ENCODE measurements around the gene CYTH1. TPM values are rescaled to one million over a fixed set of nuclear protein-coding genes. Genes with fewer than 3 reads are reported as not detected.

The CYTH1 gene
- total RNA-seq, 1 donor, result 21.4 TPM

- Histone ChIP-seq H3K36me3 (ENCODE audit: insufficient read depth, low read length) (peaks cover 37% of the 10 kb centered on the region), H3K9me3 (ENCODE audit: low read depth, low read length) (no peaks in the 10 kb centered on the region), H3K4me3 (ENCODE audit: insufficient read depth, low read length) (no peak overlapping the region), H3K79me2 (ENCODE audit: insufficient read depth, low read length) (no peaks in the 10 kb centered on the region), H3K4me1 (ENCODE audit: insufficient read depth, low read length) (peaks cover 13% of the 10 kb centered on the region), H3K27ac (ENCODE audit: low read depth, low read length) (no peak overlapping the region), H3K4me2 (ENCODE audit: insufficient read depth, low read length) (no peak overlapping the region), H4K20me1 (ENCODE audit: insufficient read depth, low read length) (no peaks in the 10 kb centered on the region), H3K27me3 (ENCODE audit: insufficient read depth, low read length) (no peaks in the 10 kb centered on the region), H2AFZ (ENCODE audit: low read length) (no peak overlapping the region)
- no peak for DNase-seq (ENCODE audit: insufficient read length, low spot score, missing footprints)
- no peak for TF ChIP-seq CTCF (IDR thresholded peaks at IDR 0.05; ENCODE audit: extremely low read depth, low read depth, low read length)
Measured at GRCh38 chr17:78678222-78678557, 103.9 kb downstream of the CYTH1 start.

GRCh38 chr17:78677303-78678221, 104.5 kb downstream of the CYTH1 start:
- DNase-seq (ENCODE audit: insufficient read length, low spot score, missing footprints), result no peak
- no peak overlapping the region for H3K4me2 ChIP-seq (ENCODE audit: insufficient read depth, low read length)

GRCh38 chr17:78676412-78677302, 105.4 kb downstream of the CYTH1 start:
- no peak for TF ChIP-seq CTCF (IDR thresholded peaks at IDR 0.05; ENCODE audit: extremely low read depth, low read depth, low read length)
- H3K4me3 ChIP-seq (ENCODE audit: insufficient read depth, low read length), result no peak overlapping the region
- no peaks in the 10 kb centered on the region for H3K27me3 ChIP-seq (ENCODE audit: insufficient read depth, low read length)
- H3K4me1 ChIP-seq (ENCODE audit: insufficient read depth, low read length), result peaks cover 13% of the 10 kb centered on the region
- H3K79me2 ChIP-seq (ENCODE audit: insufficient read depth, low read length), result no peaks in the 10 kb centered on the region
- H3K27ac ChIP-seq (ENCODE audit: low read depth, low read length), result no peak overlapping the region
- H3K36me3 ChIP-seq (ENCODE audit: insufficient read depth, low read length), result peaks cover 37% of the 10 kb centered on the region
- no peak overlapping the region for H3K4me2 ChIP-seq (ENCODE audit: insufficient read depth, low read length)
- no peaks in the 10 kb centered on the region for H4K20me1 ChIP-seq (ENCODE audit: insufficient read depth, low read length)
- DNase-seq (ENCODE audit: insufficient read length, low spot score, missing footprints), result no peak
- H3K9me3 ChIP-seq (ENCODE audit: low read depth, low read length), result no peaks in the 10 kb centered on the region
- no peak overlapping the region for H2AFZ ChIP-seq (ENCODE audit: low read length)

More at GRCh38 chr17:78677303-78678221, 104.5 kb downstream of the CYTH1 start:
- no peak for TF ChIP-seq CTCF (IDR thresholded peaks at IDR 0.05; ENCODE audit: extremely low read depth, low read depth, low read length)
- Histone ChIP-seq H3K36me3 (ENCODE audit: insufficient read depth, low read length) (peaks cover 37% of the 10 kb centered on the region), H3K4me3 (ENCODE audit: insufficient read depth, low read length) (no peak overlapping the region), H3K79me2 (ENCODE audit: insufficient read depth, low read length) (no peaks in the 10 kb centered on the region), H2AFZ (ENCODE audit: low read length) (no peak overlapping the region), H3K9me3 (ENCODE audit: low read depth, low read length) (no peaks in the 10 kb centered on the region), H3K4me1 (ENCODE audit: insufficient read depth, low read length) (peaks cover 13% of the 10 kb centered on the region), H3K27me3 (ENCODE audit: insufficient read depth, low read length) (no peaks in the 10 kb centered on the region), H3K27ac (ENCODE audit: low read depth, low read length) (no peak overlapping the region), H4K20me1 (ENCODE audit: insufficient read depth, low read length) (no peaks in the 10 kb centered on the region)

GRCh38 chr17:78675836-78676235, 106.2 kb downstream of the CYTH1 start:
- H4K20me1 ChIP-seq (ENCODE audit: insufficient read depth, low read length), result no peaks in the 10 kb centered on the region
- H3K4me1 ChIP-seq (ENCODE audit: insufficient read depth, low read length), result peaks cover 5% of the 10 kb centered on the region
- DNase-seq (ENCODE audit: insufficient read length, low spot score, missing footprints), result no peak
- no peaks in the 10 kb centered on the region for H3K79me2 ChIP-seq (ENCODE audit: insufficient read depth, low read length)
- no peak overlapping the region for H3K27ac ChIP-seq (ENCODE audit: low read depth, low read length)
- H3K4me3 ChIP-seq (ENCODE audit: insufficient read depth, low read length), result no peak overlapping the region
- no peak overlapping the region for H3K4me2 ChIP-seq (ENCODE audit: insufficient read depth, low read length)
- peaks cover 37% of the 10 kb centered on the region for H3K36me3 ChIP-seq (ENCODE audit: insufficient read depth, low read length)
- no peak for TF ChIP-seq CTCF (IDR thresholded peaks at IDR 0.05; ENCODE audit: extremely low read depth, low read depth, low read length)
- H3K27me3 ChIP-seq (ENCODE audit: insufficient read depth, low read length), result no peaks in the 10 kb centered on the region
- no peaks in the 10 kb centered on the region for H3K9me3 ChIP-seq (ENCODE audit: low read depth, low read length)
- H2AFZ ChIP-seq (ENCODE audit: low read length), result no peak overlapping the region
